GM12865 (cell line): Measurements from ENCODE around the gene JOSD2.

Experiments used
- DNase-seq: peaks from one replicate; pipeline ENCODE4 v3.0.0; 2010; ENCODE audit warnings: low read depth
- H3K4me3 ChIP-seq: 2 replicates; pipeline ENCODE4 v1.5.1; 2011; ENCODE audit warnings: mild to moderate bottlenecking, low read depth, low read length, control low read depth
- CTCF ChIP-seq: IDR thresholded peaks from 2 replicates; pipeline ENCODE4 v1.5.1; 2011; ENCODE audit warnings: low read length, control low read depth, low read depth, inconsistent platforms; ENCODE audit not compliant: insufficient read depth; ENCODE audit errors: missing control alignments

The JOSD2 gene

GRCh38 chr19:50551034-50551714 is 40.2 kb upstream of the JOSD2 start:
- no peak for TF ChIP-seq CTCF
- no peak overlapping the region for H3K4me3 ChIP-seq

GRCh38 chr19:50550594-50550966 is 39.6 kb upstream of the JOSD2 start:
- no peak for DNase-seq
- no peak overlapping the region for H3K4me3 ChIP-seq
- TF ChIP-seq CTCF, result no peak

More at GRCh38 chr19:50551034-50551714, 40.2 kb upstream of the JOSD2 start:
- no peak for DNase-seq

GRCh38 chr19:50549927-50550593 is 39.1 kb upstream of the JOSD2 start:
- no peak overlapping the region for H3K4me3 ChIP-seq
- DNase-seq, result no peak

GRCh38 chr19:50549059-50549926 is 38.3 kb upstream of the JOSD2 start:
- no peak for DNase-seq
- no peak overlapping the region for H3K4me3 ChIP-seq
- TF ChIP-seq CTCF, result no peak

More at GRCh38 chr19:50549927-50550593, 39.1 kb upstream of the JOSD2 start:
- no peak for TF ChIP-seq CTCF

GRCh38 chr19:50548191-50549058 is 37.4 kb upstream of the JOSD2 start:
- DNase-seq, result no peak
- no peak overlapping the region for H3K4me3 ChIP-seq

More at GRCh38 chr19:50548191-50549058, 37.4 kb upstream of the JOSD2 start:
- no peak for TF ChIP-seq CTCF
